GM10847 (cell line): ENCODE data around the gene MBD5.

ENCODE experiments used
- POLR2A ChIP-seq: IDR thresholded peaks from 2 replicates; pipeline ENCODE4 v1.6.1; 2011; ENCODE audit not compliant: insufficient read length; ENCODE audit errors: extremely low read depth

MBD5 gene

DNA sequence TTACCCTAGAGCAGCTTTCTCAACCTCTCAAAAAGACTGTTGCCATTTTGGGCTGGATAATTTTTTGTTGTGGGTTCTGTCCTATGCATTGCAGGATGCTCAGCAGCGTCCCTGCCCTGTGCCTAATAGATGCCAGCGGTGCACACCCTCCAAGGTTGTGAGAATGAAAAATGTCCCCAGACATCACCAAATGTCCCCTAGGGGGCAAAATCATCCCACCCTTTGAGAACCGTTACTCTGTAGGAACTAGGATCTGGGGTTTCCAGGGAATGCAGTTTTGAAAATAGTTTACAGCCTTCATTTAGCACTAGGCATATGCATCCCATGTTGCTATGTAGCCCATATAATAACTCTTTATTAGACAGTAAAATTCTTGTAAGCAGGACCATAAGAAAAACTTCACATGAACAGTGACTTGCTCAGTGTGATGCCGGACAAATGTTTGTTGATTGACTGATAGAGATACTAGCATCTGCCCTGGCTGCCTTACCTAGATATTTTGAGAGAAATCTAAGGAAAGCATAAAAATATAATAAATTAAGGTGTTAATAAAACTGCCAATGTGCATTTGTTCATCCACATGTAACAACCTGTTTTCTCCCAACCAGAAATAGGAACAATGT is 544.5 kb downstream of the MBD5 start:
- TF ChIP-seq POLR2A, result no peak
